Coronary artery (tissue), 2 donors: ENCODE data around the gene ATXN7.

Experiments used
- DNase-seq: peaks from one replicate; pipeline ENCODE4 v3.0.0-alpha.2; 2017; ENCODE audit warnings: low spot score
- H3K27ac ChIP-seq, 2 donors: fragments of 200-600 bp; sonication (generic); one replicate each; pipeline ENCODE4 v1.5.1; 2016 to 2019
- H3K4me3 ChIP-seq: fragments of 200-600 bp; sonication (generic); 2 replicates; pipeline ENCODE4 v1.5.1; 2016; ENCODE audit warnings: mild to moderate bottlenecking, moderate library complexity
- TF ChIP-seq, protein P1 (sequence below): fragments of 200-600 bp; sonication (generic); IDR thresholded peaks from one replicate; pipeline ENCODE4 v1.5.1; 2019; ENCODE audit warnings: antibody characterized with exemption

ATXN7 gene

GRCh38 chr3:63910891-63911290 lies 47.2 kb downstream of the ATXN7 start:
- DNase-seq, result no peak
- Histone ChIP-seq H3K4me3 (no peak overlapping the region), H3K27ac (peak overlapping the region in 1 of 2 donors; percentile 97)
- TF ChIP-seq, protein P1, sequence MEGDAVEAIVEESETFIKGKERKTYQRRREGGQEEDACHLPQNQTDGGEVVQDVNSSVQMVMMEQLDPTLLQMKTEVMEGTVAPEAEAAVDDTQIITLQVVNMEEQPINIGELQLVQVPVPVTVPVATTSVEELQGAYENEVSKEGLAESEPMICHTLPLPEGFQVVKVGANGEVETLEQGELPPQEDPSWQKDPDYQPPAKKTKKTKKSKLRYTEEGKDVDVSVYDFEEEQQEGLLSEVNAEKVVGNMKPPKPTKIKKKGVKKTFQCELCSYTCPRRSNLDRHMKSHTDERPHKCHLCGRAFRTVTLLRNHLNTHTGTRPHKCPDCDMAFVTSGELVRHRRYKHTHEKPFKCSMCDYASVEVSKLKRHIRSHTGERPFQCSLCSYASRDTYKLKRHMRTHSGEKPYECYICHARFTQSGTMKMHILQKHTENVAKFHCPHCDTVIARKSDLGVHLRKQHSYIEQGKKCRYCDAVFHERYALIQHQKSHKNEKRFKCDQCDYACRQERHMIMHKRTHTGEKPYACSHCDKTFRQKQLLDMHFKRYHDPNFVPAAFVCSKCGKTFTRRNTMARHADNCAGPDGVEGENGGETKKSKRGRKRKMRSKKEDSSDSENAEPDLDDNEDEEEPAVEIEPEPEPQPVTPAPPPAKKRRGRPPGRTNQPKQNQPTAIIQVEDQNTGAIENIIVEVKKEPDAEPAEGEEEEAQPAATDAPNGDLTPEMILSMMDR, result no peak

DNA sequence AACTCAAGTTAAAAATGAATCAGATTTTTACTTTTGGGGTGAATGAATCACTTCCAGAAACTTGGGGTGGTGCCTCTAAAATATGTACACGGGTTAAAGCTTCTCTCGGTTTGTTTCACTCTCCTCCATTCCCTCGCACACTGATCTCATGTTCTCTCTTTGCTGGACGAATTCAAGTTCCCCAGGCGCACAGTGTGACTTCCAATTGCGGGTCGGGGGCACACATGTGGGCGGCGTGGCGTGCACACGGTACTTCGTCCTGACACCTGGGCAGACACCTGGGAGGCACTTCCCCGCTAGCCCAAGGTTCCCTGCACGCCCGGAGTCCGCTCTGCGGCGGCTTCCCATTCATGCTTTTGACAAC lies 47.8 kb downstream of the ATXN7 start:
- TF ChIP-seq, protein P1, result no peak
- no peak for DNase-seq
- peak overlapping the region; percentile 74 for H3K4me3 ChIP-seq
- H3K27ac ChIP-seq, result peak overlapping the region; percentile 97 to 100

- TF ChIP-seq, protein P1, result no peak
- peak within 1 kb of the TSS; percentile 74 for H3K4me3 ChIP-seq
- H3K27ac ChIP-seq, result peak within 1 kb of the TSS; percentile 97 to 100
- peak; percentile 96 for DNase-seq
Observed at GRCh38 chr3:63911873-63912767, 48.5 kb downstream of the ATXN7 start, which contains the start of gene SCAANT1. TSS of gene SCAANT1 (minus strand) at chr3:63912383.

DNA sequence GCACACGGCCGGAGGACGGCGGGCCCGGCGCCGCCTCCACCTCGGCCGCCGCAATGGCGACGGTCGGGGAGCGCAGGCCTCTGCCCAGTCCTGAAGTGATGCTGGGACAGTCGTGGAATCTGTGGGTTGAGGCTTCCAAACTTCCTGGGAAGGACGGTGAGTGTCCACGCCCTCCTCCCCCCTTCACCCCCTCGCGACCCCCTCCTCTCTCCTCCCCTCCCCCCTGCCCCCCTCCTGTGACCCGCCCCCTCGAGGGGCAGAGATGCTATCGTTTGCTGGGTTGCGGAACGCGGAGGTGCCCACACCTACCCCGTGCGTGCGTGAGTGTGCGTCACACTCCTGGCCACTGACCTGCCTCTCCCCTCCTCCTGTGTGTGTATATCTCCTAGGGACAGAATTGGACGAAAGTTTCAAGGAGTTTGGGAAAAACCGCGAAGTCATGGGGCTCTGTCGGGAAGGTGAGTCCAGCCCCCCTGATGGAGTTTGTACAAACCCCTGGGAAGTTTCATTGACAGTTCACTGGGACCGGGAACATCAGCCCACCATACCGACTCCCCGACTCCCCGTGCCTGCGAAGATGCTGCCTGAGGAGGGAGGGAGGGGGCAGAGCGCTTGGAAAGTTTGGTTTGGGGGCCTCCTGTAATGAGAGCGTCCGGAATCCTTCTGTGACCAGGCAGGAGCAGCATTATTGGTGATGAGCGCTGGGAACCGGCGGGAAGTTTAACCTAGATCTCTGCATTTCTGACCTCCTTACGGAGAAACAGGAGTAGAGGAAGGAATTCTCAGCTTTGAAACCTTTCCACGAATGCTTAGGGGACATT lies 49.3 kb downstream of the ATXN7 start:
- Histone ChIP-seq H3K4me3 (peak overlapping the region; percentile 74), H3K27ac (peak overlapping the region; percentile 97 to 100)
- TF ChIP-seq, protein P1, result no peak
- DNase-seq, result peak; percentile 88

- TF ChIP-seq, protein P1, result no peak
- Histone ChIP-seq H3K27ac (peak overlapping the region in 1 of 2 donors; percentile 97), H3K4me3 (no peak overlapping the region)
- no peak for DNase-seq
Observed at GRCh38 chr3:63914312-63914711, 50.6 kb downstream of the ATXN7 start.

GRCh38 chr3:63918321-63918720 lies 54.7 kb downstream of the ATXN7 start:
- H3K27ac ChIP-seq, result no peak overlapping the region
- H3K4me3 ChIP-seq, result no peak overlapping the region
- TF ChIP-seq, protein P1, result no peak
- DNase-seq, result no peak
